GDM1 (cell line): Measurements from ENCODE around the gene C1QTNF1.

Source experiments
- DNase-seq: peaks from one replicate; lab custom pipeline; 2025; lab: John Stamatoyannopoulos, UW

Gene C1QTNF1

GRCh38 chr17:79041041-79041570, 17.1 kb downstream of the C1QTNF1 start:
- DNase-seq = no peak

DNA sequence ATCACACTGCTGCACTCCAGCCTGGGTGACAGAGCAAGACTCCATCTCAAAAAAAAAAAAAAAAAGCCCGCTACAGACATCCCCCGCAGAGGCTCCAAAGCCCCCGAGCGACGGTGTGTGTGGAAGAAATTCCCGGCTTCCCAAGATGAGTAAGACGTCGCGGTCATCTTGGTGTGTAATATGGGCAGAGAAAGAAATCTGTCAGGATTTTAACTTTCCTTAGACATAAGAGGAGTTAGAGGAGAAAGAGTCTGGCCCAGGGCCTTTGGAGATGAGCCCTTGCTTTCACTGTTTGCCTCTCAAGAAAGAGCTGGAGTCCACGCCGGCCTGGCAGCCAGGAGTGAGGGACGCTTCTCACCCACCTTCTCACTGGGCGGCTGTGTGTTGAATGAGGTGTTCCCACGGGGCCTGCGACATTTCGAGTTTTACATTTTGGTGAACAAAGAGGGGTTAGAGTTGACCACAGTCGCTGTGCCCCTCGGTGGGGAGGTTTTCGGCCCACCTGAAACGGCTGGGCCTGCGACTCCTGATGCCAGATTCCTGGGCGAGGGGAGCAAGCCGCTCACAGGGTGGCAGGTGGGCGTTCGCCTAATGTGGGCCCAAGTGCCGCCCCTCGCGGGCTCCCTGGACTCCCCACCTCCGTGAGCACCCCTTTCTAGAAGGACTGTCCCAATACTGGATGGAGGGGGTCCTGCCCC, 17.9 kb downstream of the C1QTNF1 start:
- no peak for DNase-seq

- DNase-seq = peak; percentile 21
Observed at GRCh38 chr17:79042421-79043190, 18.6 kb downstream of the C1QTNF1 start.

- no peak for DNase-seq
Observed at GRCh38 chr17:79043191-79043930, 19.4 kb downstream of the C1QTNF1 start.

DNA sequence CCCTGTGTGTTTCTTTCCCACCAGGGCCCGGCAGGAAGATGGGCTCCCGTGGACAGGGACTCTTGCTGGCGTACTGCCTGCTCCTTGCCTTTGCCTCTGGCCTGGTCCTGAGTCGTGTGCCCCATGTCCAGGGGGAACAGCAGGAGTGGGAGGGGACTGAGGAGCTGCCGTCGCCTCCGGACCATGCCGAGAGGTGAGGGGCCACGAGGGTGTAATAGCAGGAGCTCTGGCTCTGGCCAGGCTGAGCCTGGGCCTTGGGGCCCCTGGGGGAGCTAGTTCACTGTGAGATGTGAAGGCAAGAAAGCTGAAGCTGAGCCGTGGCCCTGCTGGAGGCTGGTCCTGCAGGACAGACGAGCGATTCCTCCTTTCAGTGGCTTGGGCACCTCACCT, 20.0 kb downstream of the C1QTNF1 start:
- no peak for DNase-seq

- no peak for DNase-seq
Observed at GRCh38 chr17:79044462-79044861, 20.5 kb downstream of the C1QTNF1 start.

GRCh38 chr17:79045001-79045729, 21.2 kb downstream of the C1QTNF1 start:
- no peak for DNase-seq

GRCh38 chr17:79045842-79046196, 21.9 kb downstream of the C1QTNF1 start:
- DNase-seq = peak; percentile 39

DNA sequence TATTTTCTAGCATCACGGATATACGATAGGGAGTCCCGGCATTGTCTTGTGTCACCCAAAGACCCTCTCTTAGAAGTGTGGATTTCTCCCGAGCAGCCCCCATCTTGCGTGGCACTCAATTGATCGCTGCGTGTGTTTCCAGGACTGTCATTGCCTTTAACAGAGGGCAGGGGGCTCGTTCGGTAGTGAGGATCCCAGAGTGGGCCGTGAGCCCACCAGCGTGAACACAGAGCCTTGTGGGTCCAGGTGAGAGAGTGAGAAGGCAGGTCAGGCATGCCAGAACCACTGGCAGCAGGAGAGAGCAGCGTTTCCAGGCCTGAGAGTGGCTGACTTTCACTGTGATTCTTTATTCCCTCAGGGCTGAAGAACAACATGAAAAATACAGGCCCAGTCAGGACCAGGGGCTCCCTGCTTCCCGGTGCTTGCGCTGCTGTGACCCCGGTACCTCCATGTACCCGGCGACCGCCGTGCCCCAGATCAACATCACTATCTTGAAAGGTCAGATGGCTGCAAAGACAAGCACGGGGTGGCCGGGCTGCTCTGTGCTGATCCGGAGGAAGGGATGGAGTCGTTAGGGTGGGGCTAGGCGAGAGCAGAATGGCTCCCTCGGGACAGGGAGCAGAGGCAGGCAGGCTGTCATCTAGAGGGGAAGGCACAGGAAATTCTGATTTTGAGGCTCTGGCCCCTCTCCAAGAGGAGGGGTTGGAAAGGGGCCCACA, 22.4 kb downstream of the C1QTNF1 start:
- DNase-seq = no peak

- no peak for DNase-seq
Observed at GRCh38 chr17:79046916-79047280, 22.9 kb downstream of the C1QTNF1 start.

DNA sequence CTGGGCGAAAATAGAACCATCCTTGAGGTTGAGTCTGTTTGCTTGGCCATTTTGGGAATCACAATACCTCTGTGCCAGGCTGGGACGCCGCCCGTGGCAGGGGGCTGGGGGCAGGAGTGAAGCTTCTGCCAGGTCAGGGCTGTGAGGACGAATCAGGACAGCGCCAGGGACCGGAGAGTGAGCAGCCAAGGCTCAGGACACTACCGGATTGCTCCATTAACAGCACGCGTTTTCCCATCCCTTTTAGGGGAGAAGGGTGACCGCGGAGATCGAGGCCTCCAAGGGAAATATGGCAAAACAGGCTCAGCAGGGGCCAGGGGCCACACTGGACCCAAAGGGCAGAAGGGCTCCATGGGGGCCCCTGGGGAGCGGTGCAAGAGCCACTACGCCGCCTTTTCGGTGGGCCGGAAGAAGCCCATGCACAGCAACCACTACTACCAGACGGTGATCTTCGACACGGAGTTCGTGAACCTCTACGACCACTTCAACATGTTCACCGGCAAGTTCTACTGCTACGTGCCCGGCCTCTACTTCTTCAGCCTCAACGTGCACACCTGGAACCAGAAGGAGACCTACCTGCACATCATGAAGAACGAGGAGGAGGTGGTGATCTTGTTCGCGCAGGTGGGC, 23.4 kb downstream of the C1QTNF1 start:
- DNase-seq = no peak

GRCh38 chr17:79047923-79048825, 24.2 kb downstream of the C1QTNF1 start:
- no peak for DNase-seq

DNA sequence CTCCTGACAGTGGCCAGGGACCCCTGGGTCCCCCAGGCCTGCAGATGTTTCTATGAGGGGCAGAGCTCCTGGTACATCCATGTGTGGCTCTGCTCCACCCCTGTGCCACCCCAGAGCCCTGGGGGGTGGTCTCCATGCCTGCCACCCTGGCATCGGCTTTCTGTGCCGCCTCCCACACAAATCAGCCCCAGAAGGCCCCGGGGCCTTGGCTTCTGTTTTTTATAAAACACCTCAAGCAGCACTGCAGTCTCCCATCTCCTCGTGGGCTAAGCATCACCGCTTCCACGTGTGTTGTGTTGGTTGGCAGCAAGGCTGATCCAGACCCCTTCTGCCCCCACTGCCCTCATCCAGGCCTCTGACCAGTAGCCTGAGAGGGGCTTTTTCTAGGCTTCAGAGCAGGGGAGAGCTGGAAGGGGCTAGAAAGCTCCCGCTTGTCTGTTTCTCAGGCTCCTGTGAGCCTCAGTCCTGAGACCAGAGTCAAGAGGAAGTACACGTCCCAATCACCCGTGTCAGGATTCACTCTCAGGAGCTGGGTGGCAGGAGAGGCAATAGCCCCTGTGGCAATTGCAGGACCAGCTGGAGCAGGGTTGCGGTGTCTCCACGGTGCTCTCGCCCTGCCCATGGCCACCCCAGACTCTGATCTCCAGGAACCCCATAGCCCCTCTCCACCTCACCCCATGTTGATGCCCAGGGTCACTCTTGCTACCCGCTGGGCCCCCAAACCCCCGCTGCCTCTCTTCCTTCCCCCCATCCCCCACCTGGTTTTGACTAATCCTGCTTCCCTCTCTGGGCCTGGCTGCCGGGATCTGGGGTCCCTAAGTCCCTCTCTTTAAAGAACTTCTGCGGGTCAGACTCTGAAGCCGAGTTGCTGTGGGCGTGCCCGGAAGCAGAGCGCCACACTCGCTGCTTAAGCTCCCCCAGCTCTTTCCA, 25.1 kb downstream of the C1QTNF1 start:
- DNase-seq = no peak

DNA sequence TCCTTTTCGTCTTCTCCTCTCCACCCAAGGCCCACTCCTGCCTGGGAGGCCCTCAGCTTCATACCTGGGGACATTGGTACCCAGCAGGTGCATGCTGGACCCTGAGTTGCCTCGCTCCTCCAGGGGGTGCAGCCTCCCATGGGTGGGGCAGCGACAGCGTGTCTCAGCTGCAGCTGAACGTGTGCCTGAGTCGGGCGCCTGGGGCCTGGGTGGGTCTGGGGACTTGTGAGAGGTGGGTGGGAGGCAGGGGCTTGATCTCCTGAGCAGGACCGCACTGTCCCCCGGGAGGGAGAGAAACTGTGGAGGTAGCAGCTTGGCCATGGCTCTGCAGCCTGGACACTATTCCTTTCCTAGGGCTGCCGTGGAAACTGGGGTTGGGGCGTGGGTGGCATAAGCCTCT, 25.9 kb downstream of the C1QTNF1 start:
- DNase-seq = no peak

DNA sequence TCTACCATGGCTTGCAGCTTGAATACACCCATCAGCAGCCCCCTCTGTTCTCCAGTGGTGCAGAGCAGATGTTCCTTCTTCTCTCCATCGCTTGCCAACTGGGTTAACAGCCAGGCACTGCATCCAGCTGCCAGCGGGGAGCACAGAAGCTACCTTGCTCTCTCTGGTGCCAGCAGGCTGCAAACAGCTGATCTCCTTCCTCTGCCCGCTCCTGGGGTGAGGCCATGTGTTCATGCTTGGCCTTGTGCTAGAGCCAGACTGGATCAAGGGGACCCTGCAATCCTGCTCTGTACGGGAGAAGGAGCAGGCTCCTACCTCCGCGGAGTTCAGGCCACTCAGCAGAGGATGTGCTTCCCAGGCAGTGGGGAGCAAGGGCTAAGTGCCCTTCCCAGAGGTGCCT, 26.6 kb downstream of the C1QTNF1 start:
- no peak for DNase-seq

DNA sequence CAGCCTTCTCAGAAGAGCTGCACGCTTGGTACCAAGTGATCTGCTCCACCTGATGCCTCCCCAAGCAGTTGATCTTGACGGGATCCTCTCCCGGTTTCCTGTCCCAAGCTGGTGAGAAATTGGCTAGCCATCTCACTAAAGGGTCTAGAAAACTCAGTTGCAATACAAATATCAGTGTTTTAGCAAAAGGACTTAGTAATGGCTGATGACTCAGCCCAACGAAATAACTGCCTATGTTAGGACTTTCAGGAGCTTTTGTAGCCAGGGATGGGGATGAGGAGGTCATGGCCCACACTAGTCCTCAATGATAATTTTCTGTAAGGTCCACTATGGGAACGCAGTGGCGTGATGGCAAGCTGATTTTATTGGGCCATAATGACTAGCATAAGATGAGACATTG, 27.3 kb downstream of the C1QTNF1 start:
- DNase-seq = no peak

DNA sequence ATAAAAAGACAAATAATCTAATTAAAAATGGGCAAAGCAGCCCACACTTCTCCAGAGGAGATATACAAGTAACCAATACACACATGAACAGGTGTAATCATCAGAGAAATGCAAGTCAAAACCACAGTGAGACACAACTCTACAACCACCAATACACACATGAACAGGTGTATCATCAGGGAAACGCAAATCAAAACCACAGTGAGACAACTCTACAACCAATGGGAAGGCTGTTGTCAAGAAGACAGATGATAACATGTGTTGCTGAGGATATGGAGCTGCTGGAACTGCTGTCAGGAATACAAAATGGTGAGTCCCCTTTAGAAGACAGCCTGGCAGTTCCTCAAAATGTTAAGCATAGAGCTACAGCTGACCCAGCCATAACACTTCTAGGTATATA, 28.2 kb downstream of the C1QTNF1 start:
- DNase-seq = no peak

- DNase-seq = no peak
Observed at GRCh38 chr17:79053251-79053925, 29.4 kb downstream of the C1QTNF1 start.
